Measurements from ENCODE around the gene SDF4. TPM values are rescaled to one million over a fixed set of nuclear protein-coding genes. Genes with fewer than 3 reads are reported as not detected.

Gene SDF4
- polyA plus RNA-seq (2013, experiment 1 of 4): 75.2 TPM
- 71.0 TPM for polyA plus RNA-seq (2013, experiment 2 of 4)
- 64.3 TPM for polyA plus RNA-seq (2013, experiment 3 of 4)
- 72.1 TPM for polyA plus RNA-seq (2013, experiment 4 of 4)

GRCh38 chr1:1231400-1232207, at the start of gene SDF4:
SDF4 (minus strand) TSS chr1:1232001; CDS start chr1:1228772, 3,229 bp downstream.
- H3K27ac ChIP-seq (ENCODE audit: insufficient read depth, low read depth, low read length, poor library complexity, severe bottlenecking): no peak within 1 kb of the TSS
- H3K4me3 ChIP-seq (ENCODE audit: insufficient read depth, low read depth, low read length): peak within 1 kb of the TSS; percentile 85
- peaks cover 9% of the 10 kb centered on the region for H3K4me1 ChIP-seq (ENCODE audit: control insufficient read depth, insufficient read depth, low read length)
- no peaks in the 10 kb centered on the region for H3K27me3 ChIP-seq (ENCODE audit: control insufficient read depth, insufficient read depth, low read length, poor library complexity, severe bottlenecking)
- WGBS, 2 experiments: 0% methylated on average over 99 of the region's 99 CpGs
- H3K9me3 ChIP-seq (ENCODE audit: control insufficient read depth, low read length): no peaks in the 10 kb centered on the region
- no peaks in the 10 kb centered on the region for H3K36me3 ChIP-seq (ENCODE audit: control insufficient read depth, insufficient read depth, low read length)

GRCh38 chr1:1280782-1281481, 49.1 kb upstream of the SDF4 start:
- WGBS, 2 experiments: 93% methylated on average over 21 of the region's 21 CpGs
- no peaks in the 10 kb centered on the region for H3K36me3 ChIP-seq (ENCODE audit: control insufficient read depth, insufficient read depth, low read length)
- no peaks in the 10 kb centered on the region for H3K27me3 ChIP-seq (ENCODE audit: control insufficient read depth, insufficient read depth, low read length, poor library complexity, severe bottlenecking)
- H3K4me1 ChIP-seq (ENCODE audit: control insufficient read depth, insufficient read depth, low read length): no peaks in the 10 kb centered on the region
- H3K27ac ChIP-seq (ENCODE audit: insufficient read depth, low read depth, low read length, poor library complexity, severe bottlenecking): no peak overlapping the region
- no peaks in the 10 kb centered on the region for H3K9me3 ChIP-seq (ENCODE audit: control insufficient read depth, low read length)
- no peak overlapping the region for H3K4me3 ChIP-seq (ENCODE audit: insufficient read depth, low read depth, low read length)

- no peaks in the 10 kb centered on the region for H3K9me3 ChIP-seq (ENCODE audit: control insufficient read depth, low read length)
- H3K4me1 ChIP-seq (ENCODE audit: control insufficient read depth, insufficient read depth, low read length): peaks cover 8% of the 10 kb centered on the region
- no peaks in the 10 kb centered on the region for H3K27me3 ChIP-seq (ENCODE audit: control insufficient read depth, insufficient read depth, low read length, poor library complexity, severe bottlenecking)
- no peaks in the 10 kb centered on the region for H3K36me3 ChIP-seq (ENCODE audit: control insufficient read depth, insufficient read depth, low read length)
- H3K4me3 ChIP-seq (ENCODE audit: insufficient read depth, low read depth, low read length): no peak overlapping the region
- H3K27ac ChIP-seq (ENCODE audit: insufficient read depth, low read depth, low read length, poor library complexity, severe bottlenecking): no peak overlapping the region
- WGBS, 2 experiments: 93 to 95% methylated on average over 16 of the region's 17 CpGs
Measured at GRCh38 chr1:1279028-1279427, 47.2 kb upstream of the SDF4 start.

- no peak overlapping the region for H3K4me3 ChIP-seq (ENCODE audit: insufficient read depth, low read depth, low read length)
- H3K9me3 ChIP-seq (ENCODE audit: control insufficient read depth, low read length): no peaks in the 10 kb centered on the region
- no peak overlapping the region for H3K27ac ChIP-seq (ENCODE audit: insufficient read depth, low read depth, low read length, poor library complexity, severe bottlenecking)
- H3K4me1 ChIP-seq (ENCODE audit: control insufficient read depth, insufficient read depth, low read length): peaks cover 8% of the 10 kb centered on the region
- H3K27me3 ChIP-seq (ENCODE audit: control insufficient read depth, insufficient read depth, low read length, poor library complexity, severe bottlenecking): no peaks in the 10 kb centered on the region
- H3K36me3 ChIP-seq (ENCODE audit: control insufficient read depth, insufficient read depth, low read length): no peaks in the 10 kb centered on the region
- 92 to 93% methylated on average over 13 of the region's 13 CpGs for WGBS, 2 experiments
Measured at GRCh38 chr1:1278620-1279019, 46.8 kb upstream of the SDF4 start.

- H3K9me3 ChIP-seq (ENCODE audit: control insufficient read depth, low read length): no peaks in the 10 kb centered on the region
- H3K27me3 ChIP-seq (ENCODE audit: control insufficient read depth, insufficient read depth, low read length, poor library complexity, severe bottlenecking): no peaks in the 10 kb centered on the region
- 94 to 95% methylated on average over 9 of the region's 9 CpGs for WGBS, 2 experiments
- no peak overlapping the region for H3K27ac ChIP-seq (ENCODE audit: insufficient read depth, low read depth, low read length, poor library complexity, severe bottlenecking)
- peaks cover 22% of the 10 kb centered on the region for H3K4me1 ChIP-seq (ENCODE audit: control insufficient read depth, insufficient read depth, low read length)
- no peaks in the 10 kb centered on the region for H3K36me3 ChIP-seq (ENCODE audit: control insufficient read depth, insufficient read depth, low read length)
- H3K4me3 ChIP-seq (ENCODE audit: insufficient read depth, low read depth, low read length): no peak overlapping the region
Measured at GRCh38 chr1:1275836-1276235, 44.0 kb upstream of the SDF4 start.

GRCh38 chr1:1274931-1275431, 43.2 kb upstream of the SDF4 start:
- no peaks in the 10 kb centered on the region for H3K27me3 ChIP-seq (ENCODE audit: control insufficient read depth, insufficient read depth, low read length, poor library complexity, severe bottlenecking)
- H3K36me3 ChIP-seq (ENCODE audit: control insufficient read depth, insufficient read depth, low read length): no peaks in the 10 kb centered on the region
- no peaks in the 10 kb centered on the region for H3K9me3 ChIP-seq (ENCODE audit: control insufficient read depth, low read length)
- peaks cover 22% of the 10 kb centered on the region for H3K4me1 ChIP-seq (ENCODE audit: control insufficient read depth, insufficient read depth, low read length)
- H3K4me3 ChIP-seq (ENCODE audit: insufficient read depth, low read depth, low read length): no peak overlapping the region
- H3K27ac ChIP-seq (ENCODE audit: insufficient read depth, low read depth, low read length, poor library complexity, severe bottlenecking): no peak overlapping the region
- WGBS, 2 experiments: 93 to 95% methylated on average over 15 of the region's 15 CpGs

GRCh38 chr1:1274299-1274930, 42.6 kb upstream of the SDF4 start:
- WGBS, 2 experiments: 41% methylated on average over 31 of the region's 31 CpGs
- no peak overlapping the region for H3K27ac ChIP-seq (ENCODE audit: insufficient read depth, low read depth, low read length, poor library complexity, severe bottlenecking)

GRCh38 chr1:1273512-1274298, 41.9 kb upstream of the SDF4 start, which contains the start of gene UBE2J2:
UBE2J2 (minus strand) TSS chr1:1273854; CDS start chr1:1267992, 5,862 bp downstream.
- no peak within 1 kb of the TSS for H3K27ac ChIP-seq (ENCODE audit: insufficient read depth, low read depth, low read length, poor library complexity, severe bottlenecking)
- H3K9me3 ChIP-seq (ENCODE audit: control insufficient read depth, low read length): no peaks in the 10 kb centered on the region
- peaks cover 22% of the 10 kb centered on the region for H3K4me1 ChIP-seq (ENCODE audit: control insufficient read depth, insufficient read depth, low read length)
- H3K27me3 ChIP-seq (ENCODE audit: control insufficient read depth, insufficient read depth, low read length, poor library complexity, severe bottlenecking): no peaks in the 10 kb centered on the region
- H3K36me3 ChIP-seq (ENCODE audit: control insufficient read depth, insufficient read depth, low read length): no peaks in the 10 kb centered on the region
- H3K4me3 ChIP-seq (ENCODE audit: insufficient read depth, low read depth, low read length): peak within 1 kb of the TSS; percentile 97
- WGBS, 2 experiments: 0 to 1% methylated on average over 105 of the region's 105 CpGs

More at GRCh38 chr1:1274299-1274930, 42.6 kb upstream of the SDF4 start:
- H3K27me3 ChIP-seq (ENCODE audit: control insufficient read depth, insufficient read depth, low read length, poor library complexity, severe bottlenecking): no peaks in the 10 kb centered on the region
- no peaks in the 10 kb centered on the region for H3K36me3 ChIP-seq (ENCODE audit: control insufficient read depth, insufficient read depth, low read length)
- H3K4me1 ChIP-seq (ENCODE audit: control insufficient read depth, insufficient read depth, low read length): peaks cover 22% of the 10 kb centered on the region
- H3K9me3 ChIP-seq (ENCODE audit: control insufficient read depth, low read length): no peaks in the 10 kb centered on the region
- H3K4me3 ChIP-seq (ENCODE audit: insufficient read depth, low read depth, low read length): peak overlapping the region; percentile 97

GRCh38 chr1:1273209-1273511, 41.4 kb upstream of the SDF4 start:
- H3K4me1 ChIP-seq (ENCODE audit: control insufficient read depth, insufficient read depth, low read length): peaks cover 22% of the 10 kb centered on the region
- peak overlapping the region; percentile 97 for H3K4me3 ChIP-seq (ENCODE audit: insufficient read depth, low read depth, low read length)
- no peaks in the 10 kb centered on the region for H3K9me3 ChIP-seq (ENCODE audit: control insufficient read depth, low read length)
- H3K27ac ChIP-seq (ENCODE audit: insufficient read depth, low read depth, low read length, poor library complexity, severe bottlenecking): no peak overlapping the region
- no peaks in the 10 kb centered on the region for H3K27me3 ChIP-seq (ENCODE audit: control insufficient read depth, insufficient read depth, low read length, poor library complexity, severe bottlenecking)
- 1% methylated on average over 31 of the region's 31 CpGs for WGBS, 2 experiments
- no peaks in the 10 kb centered on the region for H3K36me3 ChIP-seq (ENCODE audit: control insufficient read depth, insufficient read depth, low read length)
